GM18858 (cell line): Measurements from ENCODE around the gene EPHA6.

Source experiments
- ATAC-seq: cut with Tn5 transposase; IDR thresholded peaks from one replicate; pipeline ENCODE4 v1.9.1; 2021; ENCODE audit not compliant: unreplicated experiment

The EPHA6 gene

GRCh38 chr3:97772926-97773325 is 958.5 kb downstream of the EPHA6 start:
- ATAC-seq, result no peak

- no peak for ATAC-seq
These were observed 963.8 kb downstream of the EPHA6 start for GRCh38 chr3:97778152-97778551.

GRCh38 chr3:97793420-97794019 is 979.1 kb downstream of the EPHA6 start:
- ATAC-seq, result peak; percentile 68

- ATAC-seq, result no peak
These were observed 981.6 kb downstream of the EPHA6 start for GRCh38 chr3:97795951-97796350.
